Mesendoderm (in vitro differentiated cells): ENCODE results near the gene PDE12.
A peak's percentile ranks its signal among the peaks of the same experiment; 100 is the strongest.

Experiments
- DNase-seq: peaks from one replicate; pipeline ENCODE4 v3.0.0; 2013
- H2AK5ac ChIP-seq: 2 replicates; pipeline ENCODE4 v1.6.1; 2013; ENCODE audit warnings: low read length, inconsistent platforms
- H2BK120ac ChIP-seq: 2 replicates; pipeline ENCODE4 v1.6.1; 2013; ENCODE audit warnings: low read depth, mild to moderate bottlenecking, low read length, moderate library complexity, mixed read lengths
- H2BK15ac ChIP-seq: replicated peaks from 2 replicates; pipeline ENCODE4 v1.6.1; 2013; ENCODE audit warnings: low read depth, mild to moderate bottlenecking, moderate library complexity
- H2BK5ac ChIP-seq: 2 replicates; pipeline ENCODE4 v1.6.1; 2013; ENCODE audit warnings: low read length, inconsistent platforms
- H3K18ac ChIP-seq: 2 replicates; pipeline ENCODE4 v1.6.1; 2013; ENCODE audit warnings: mild to moderate bottlenecking, low read length, mixed read lengths
- H3K23ac ChIP-seq: one replicate; pipeline ENCODE4 v1.6.1; 2013; ENCODE audit warnings: low read length
- H3K27ac ChIP-seq: 2 replicates; pipeline ENCODE4 v1.5.1; 2013; ENCODE audit warnings: low read depth, mild to moderate bottlenecking, inconsistent platforms, low read length, moderate library complexity
- H3K27me3 ChIP-seq: 2 replicates; pipeline ENCODE4 v1.6.1; 2013; ENCODE audit warnings: low read length, control low read depth, mild to moderate bottlenecking, inconsistent platforms; ENCODE audit not compliant: insufficient read depth, poor library complexity
- H3K36me3 ChIP-seq: 2 replicates; pipeline ENCODE4 v1.6.1; 2013; ENCODE audit warnings: low read length, inconsistent platforms; ENCODE audit not compliant: control insufficient read depth, insufficient read depth
- H3K4ac ChIP-seq: one replicate; pipeline ENCODE4 v1.6.1; 2013; ENCODE audit warnings: low read depth, mild to moderate bottlenecking, low read length, moderate library complexity
- H3K4me1 ChIP-seq: 2 replicates; pipeline ENCODE4 v1.6.1; 2013; ENCODE audit warnings: low read depth, low read length, inconsistent platforms; ENCODE audit not compliant: control insufficient read depth
- H3K4me2 ChIP-seq: 2 replicates; pipeline ENCODE4 v1.6.1; 2013; ENCODE audit warnings: low read length
- H3K4me3 ChIP-seq: 2 replicates; pipeline ENCODE4 v1.5.1; 2013; ENCODE audit warnings: mild to moderate bottlenecking, low read length
- H3K56ac ChIP-seq: one replicate; pipeline ENCODE4 v1.6.1; 2013; ENCODE audit warnings: low read length
- H3K79me1 ChIP-seq: 2 replicates; pipeline ENCODE4 v1.6.1; 2013; ENCODE audit warnings: low read length, inconsistent platforms
- H3K79me2 ChIP-seq: 2 replicates; pipeline ENCODE4 v1.6.1; 2013; ENCODE audit warnings: mild to moderate bottlenecking, low read length; ENCODE audit not compliant: control insufficient read depth, insufficient read depth
- H3K9ac ChIP-seq: 2 replicates; pipeline ENCODE4 v1.6.1; 2013; ENCODE audit warnings: low read length, inconsistent platforms
- H4K5ac ChIP-seq: one replicate; pipeline ENCODE4 v1.6.1; 2013; ENCODE audit warnings: low read length
- H4K8ac ChIP-seq: one replicate; pipeline ENCODE4 v1.6.1; 2013; ENCODE audit warnings: low read depth, mild to moderate bottlenecking, control low read depth, low read length, moderate library complexity
- WGBS: extraction: QIAGEN DNeasy Blood & Tissue Kit; methylation state at CpG from one replicate; pipeline ENCODE4 v1.1.7; 2013; ENCODE audit warnings: low lambda C conversion rate, missing lambda C conversion rate; ENCODE audit not compliant: insufficient coverage; ENCODE audit errors: extremely low coverage; 5-methylcytosine and 5-hydroxymethylcytosine counted together

Gene PDE12

GRCh38 chr3:57575966-57576626 is 20.0 kb downstream of the PDE12 start:
- Histone ChIP-seq H2BK120ac (no peak overlapping the region), H3K4me3 (no peak overlapping the region), H3K23ac (no peak overlapping the region), H3K4me1 (no peaks in the 10 kb centered on the region), H3K18ac (no peak overlapping the region), H3K4ac (no peak overlapping the region), H3K79me1 (no peaks in the 10 kb centered on the region), H3K9ac (no peak overlapping the region), H2BK5ac (no peak overlapping the region), H3K27me3 (no peaks in the 10 kb centered on the region), H2AK5ac (no peak overlapping the region), H2BK15ac (no peak overlapping the region), H3K79me2 (peaks cover 5% of the 10 kb centered on the region), H4K5ac (no peak overlapping the region), H3K4me2 (no peak overlapping the region), H3K56ac (no peak overlapping the region), H4K8ac (no peak overlapping the region), H3K36me3 (peaks cover 3% of the 10 kb centered on the region), H3K27ac (no peak overlapping the region)
- DNase-seq = no peak
- WGBS = no CpG with 5 or more reads among the region's 3 CpGs

- no peak overlapping the region for H3K27ac ChIP-seq
- peaks cover 3% of the 10 kb centered on the region for H3K36me3 ChIP-seq
- no peak overlapping the region for H2AK5ac ChIP-seq
These were observed 21.7 kb downstream of the PDE12 start for GRCh38 chr3:57577801-57578200.

GRCh38 chr3:57582474-57583168 is 26.5 kb downstream of the PDE12 start:
- no CpG with 5 or more reads among the region's 7 CpGs for WGBS
- no peak overlapping the region for H3K4me3 ChIP-seq
- no peaks in the 10 kb centered on the region for H3K27me3 ChIP-seq
- H3K4ac ChIP-seq = no peak overlapping the region
- DNase-seq = peak; percentile 81
- no peak overlapping the region for H3K56ac ChIP-seq
- no peak overlapping the region for H3K27ac ChIP-seq
- no peak overlapping the region for H4K8ac ChIP-seq
- peaks cover 33% of the 10 kb centered on the region for H3K79me2 ChIP-seq
- H2BK15ac ChIP-seq = no peak overlapping the region
- H3K4me2 ChIP-seq = no peak overlapping the region
- no peak overlapping the region for H2BK5ac ChIP-seq
- H3K4me1 ChIP-seq = no peaks in the 10 kb centered on the region
- H3K9ac ChIP-seq = no peak overlapping the region
- H2AK5ac ChIP-seq = no peak overlapping the region
- H3K79me1 ChIP-seq = peaks cover 3% of the 10 kb centered on the region
- H2BK120ac ChIP-seq = no peak overlapping the region
- H4K5ac ChIP-seq = no peak overlapping the region
- no peak overlapping the region for H3K18ac ChIP-seq
- H3K23ac ChIP-seq = no peak overlapping the region
- H3K36me3 ChIP-seq = no peaks in the 10 kb centered on the region

More at GRCh38 chr3:57577801-57578200, 21.7 kb downstream of the PDE12 start:
- no peak overlapping the region for H3K4me2 ChIP-seq
- H3K56ac ChIP-seq = no peak overlapping the region
- H2BK5ac ChIP-seq = no peak overlapping the region
- no peak overlapping the region for H3K4ac ChIP-seq
- H3K27me3 ChIP-seq = no peaks in the 10 kb centered on the region
- no peak overlapping the region for H3K9ac ChIP-seq
- no peak for DNase-seq
- peaks cover 2% of the 10 kb centered on the region for H3K79me1 ChIP-seq
- no peaks in the 10 kb centered on the region for H3K4me1 ChIP-seq
- H4K8ac ChIP-seq = no peak overlapping the region
- no peak overlapping the region for H3K18ac ChIP-seq
- no peak overlapping the region for H4K5ac ChIP-seq
- WGBS = no CpG with 5 or more reads among the region's 9 CpGs
- H2BK15ac ChIP-seq = no peak overlapping the region
- H3K23ac ChIP-seq = no peak overlapping the region
- H3K4me3 ChIP-seq = no peak overlapping the region
- H3K79me2 ChIP-seq = peaks cover 9% of the 10 kb centered on the region
- H2BK120ac ChIP-seq = no peak overlapping the region

GRCh38 chr3:57583544-57583943 is 27.5 kb downstream of the PDE12 start:
- Histone ChIP-seq H3K9ac (no peak overlapping the region), H2BK120ac (no peak overlapping the region), H3K4me2 (no peak overlapping the region), H3K79me1 (peaks cover 3% of the 10 kb centered on the region), H3K4me1 (no peaks in the 10 kb centered on the region), H3K23ac (no peak overlapping the region), H2BK5ac (no peak overlapping the region), H3K36me3 (no peaks in the 10 kb centered on the region), H3K27ac (no peak overlapping the region), H3K79me2 (peaks cover 39% of the 10 kb centered on the region), H4K5ac (no peak overlapping the region), H3K4ac (no peak overlapping the region), H3K4me3 (no peak overlapping the region), H2AK5ac (no peak overlapping the region), H3K56ac (no peak overlapping the region), H3K27me3 (no peaks in the 10 kb centered on the region), H2BK15ac (no peak overlapping the region), H4K8ac (no peak overlapping the region), H3K18ac (no peak overlapping the region)
- no CpG with 5 or more reads among the region's 2 CpGs for WGBS
- DNase-seq = no peak

GRCh38 chr3:57586778-57587177 is 30.7 kb downstream of the PDE12 start:
- H3K23ac ChIP-seq = no peak overlapping the region
- H4K8ac ChIP-seq = no peak overlapping the region
- no peak overlapping the region for H2BK5ac ChIP-seq
- H3K4ac ChIP-seq = no peak overlapping the region
- no CpG with 5 or more reads among the region's 6 CpGs for WGBS
- no peak overlapping the region for H2AK5ac ChIP-seq
- no peak overlapping the region for H3K9ac ChIP-seq
- peaks cover 3% of the 10 kb centered on the region for H3K79me1 ChIP-seq
- H4K5ac ChIP-seq = no peak overlapping the region
- H3K27ac ChIP-seq = no peak overlapping the region
- H3K36me3 ChIP-seq = no peaks in the 10 kb centered on the region
- no peak overlapping the region for H3K18ac ChIP-seq
- DNase-seq = no peak
- no peak overlapping the region for H3K56ac ChIP-seq
- H2BK15ac ChIP-seq = no peak overlapping the region
- H2BK120ac ChIP-seq = no peak overlapping the region
- H3K4me3 ChIP-seq = no peak overlapping the region
- no peaks in the 10 kb centered on the region for H3K27me3 ChIP-seq
- H3K79me2 ChIP-seq = peaks cover 57% of the 10 kb centered on the region
- H3K4me1 ChIP-seq = no peaks in the 10 kb centered on the region
- no peak overlapping the region for H3K4me2 ChIP-seq
